ENCODE data around the gene PPM1M. TPM values are rescaled to one million over a fixed set of nuclear protein-coding genes. Genes with fewer than 3 reads are reported as not detected.

The PPM1M gene
- total RNA-seq, 2 experiments from 2014 or later, result 91.1 to 94.1 TPM

DNA sequence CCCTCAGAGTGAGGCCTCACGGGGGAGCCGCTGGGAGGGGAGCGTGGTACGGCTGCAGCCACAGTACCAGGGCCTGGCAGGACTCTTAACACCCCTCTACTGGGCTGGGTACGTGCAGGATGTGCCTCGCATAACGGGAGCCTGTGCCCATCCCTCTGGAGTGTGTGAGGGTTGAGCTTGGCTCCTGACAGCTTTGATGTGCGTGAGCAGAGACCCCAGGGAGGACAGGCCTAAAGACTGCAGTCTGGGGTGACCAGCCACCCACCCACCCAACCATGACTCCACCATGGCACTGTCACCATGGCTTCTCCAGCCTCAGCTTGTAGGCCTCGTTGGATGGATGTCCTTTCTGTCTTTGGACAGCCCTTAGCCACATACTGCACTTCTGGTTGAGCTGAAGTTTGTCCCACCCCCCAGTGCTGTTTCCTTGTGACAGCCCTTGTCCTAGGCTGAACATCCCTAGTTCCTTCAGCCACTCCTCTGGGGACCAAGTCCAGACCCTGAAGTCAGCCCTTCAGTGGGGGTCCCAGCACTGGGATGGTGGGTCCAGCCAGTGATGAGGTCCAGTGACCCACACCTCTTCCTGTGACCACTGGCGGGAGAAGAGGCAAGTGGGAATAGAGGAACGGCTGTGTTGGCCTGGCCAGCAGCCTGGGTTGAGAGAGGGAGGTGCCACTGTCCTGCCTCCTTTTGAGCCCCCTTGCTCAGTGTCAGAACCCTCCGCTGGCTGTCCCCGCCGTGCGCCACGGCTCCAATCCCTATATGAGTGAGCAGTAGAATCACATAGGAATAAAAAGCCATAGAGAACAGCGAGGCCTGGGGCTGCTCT, 48.1 kb downstream of the PPM1M start:
- CTCF ChIA-PET, result interaction anchor here (5.7 to 6.7 kb wide), 2 partner anchors 15 to 46 kb away, joined by 52 to 64 read pairs; partner anchors contain the start of gene WDR82
- H3K27me3 Mint-ChIP-seq, result no peaks in the 10 kb centered on the region
- no peak for ATAC-seq
- no peak for DNase-seq
- H3K27ac Mint-ChIP-seq, result no peak overlapping the region
- H3K4me1 Mint-ChIP-seq, result peaks cover 28% of the 10 kb centered on the region
- no peaks in the 10 kb centered on the region for H3K9me3 Mint-ChIP-seq (ENCODE audit: low read depth)
- H3K36me3 Mint-ChIP-seq, result no peaks in the 10 kb centered on the region
- no peak overlapping the region for H3K4me3 Mint-ChIP-seq

DNA sequence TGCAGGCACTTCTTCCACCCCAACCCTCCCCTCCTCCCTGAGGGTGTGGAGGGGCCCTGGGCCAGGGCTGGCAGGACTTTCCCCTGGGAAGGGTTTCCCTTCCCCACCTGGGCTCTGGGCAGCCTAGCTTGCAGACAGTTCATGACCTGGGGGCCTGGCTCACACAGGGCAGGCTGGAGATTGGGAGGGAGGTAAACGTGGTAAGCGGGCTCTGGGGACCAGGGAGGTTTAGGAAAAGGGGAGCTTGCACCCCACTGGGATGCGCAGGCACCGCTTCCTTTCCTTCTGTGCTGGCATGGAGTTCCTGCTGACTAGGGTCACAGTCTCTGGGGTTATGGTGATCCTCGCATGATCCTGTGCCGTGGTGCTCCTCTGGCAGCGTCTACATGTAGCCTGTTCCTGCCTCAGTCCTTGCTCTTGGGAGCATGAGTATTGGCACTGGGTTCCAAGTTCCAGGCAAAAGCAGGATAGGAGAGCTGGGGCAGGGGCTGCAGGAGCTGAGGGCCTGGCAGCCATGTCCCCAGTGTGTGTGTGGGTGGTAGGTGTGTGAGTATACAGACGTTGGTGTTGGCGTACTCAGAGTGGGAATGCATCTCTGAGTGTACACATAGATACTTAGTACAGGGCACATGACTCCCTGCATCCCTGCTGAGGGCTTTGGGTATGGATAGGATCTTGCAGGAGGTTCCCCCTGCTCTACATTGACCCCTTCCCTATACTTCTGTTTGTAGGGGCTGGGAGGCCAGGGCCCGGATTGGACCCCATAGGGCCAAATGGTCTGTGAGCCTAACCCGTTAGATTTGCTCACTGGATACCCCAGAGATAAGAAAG, 49.0 kb downstream of the PPM1M start:
- Mint-ChIP-seq H3K27ac (no peak overlapping the region), H3K9me3 (ENCODE audit: low read depth) (no peaks in the 10 kb centered on the region), H3K36me3 (no peaks in the 10 kb centered on the region), H3K4me1 (peaks cover 19% of the 10 kb centered on the region), H3K27me3 (no peaks in the 10 kb centered on the region), H3K4me3 (no peak overlapping the region)
- no peak for DNase-seq
- CTCF ChIA-PET, result no interaction called here
- ATAC-seq, result no peak

- Mint-ChIP-seq H3K27ac (no peak overlapping the region), H3K27me3 (no peaks in the 10 kb centered on the region)
- no peak for ATAC-seq
Measured at GRCh38 chr3:52295671-52296208, 50.2 kb downstream of the PPM1M start.

GRCh38 chr3:52297242-52298148, 51.9 kb downstream of the PPM1M start:
- Mint-ChIP-seq H3K9me3 (ENCODE audit: low read depth) (no peaks in the 10 kb centered on the region), H3K4me1 (no peaks in the 10 kb centered on the region), H3K27ac (no peak overlapping the region), H3K36me3 (no peaks in the 10 kb centered on the region), H3K4me3 (no peak overlapping the region), H3K27me3 (no peaks in the 10 kb centered on the region)
- DNase-seq (no peak), ATAC-seq (no peak)
- CTCF ChIA-PET, result interaction anchor here (2.0 kb wide), 1 partner anchor 42 kb away, joined by 12 read pairs; no protein-coding TSS in a partner anchor

More at GRCh38 chr3:52295671-52296208, 50.2 kb downstream of the PPM1M start:
- CTCF ChIA-PET, result interaction anchor here (1.2 to 2.0 kb wide), 3 partner anchors 11 to 43 kb away, joined by 3 to 12 read pairs (median 3); no protein-coding TSS in a partner anchor
- no peaks in the 10 kb centered on the region for H3K9me3 Mint-ChIP-seq (ENCODE audit: low read depth)
- no peaks in the 10 kb centered on the region for H3K36me3 Mint-ChIP-seq
- H3K4me3 Mint-ChIP-seq, result no peak overlapping the region
- peaks cover 16% of the 10 kb centered on the region for H3K4me1 Mint-ChIP-seq
- DNase-seq, result no peak

- Mint-ChIP-seq H3K27ac (no peak overlapping the region), H3K36me3 (no peaks in the 10 kb centered on the region), H3K4me3 (no peak overlapping the region), H3K9me3 (ENCODE audit: low read depth) (no peaks in the 10 kb centered on the region), H3K27me3 (no peaks in the 10 kb centered on the region), H3K4me1 (no peaks in the 10 kb centered on the region)
- ATAC-seq, result no peak
- DNase-seq, result no peak
- CTCF ChIA-PET, result interaction anchor here (0.6 kb wide), 1 partner anchor 211 kb away, joined by 3 read pairs; no protein-coding TSS in a partner anchor
Measured at GRCh38 chr3:52298149-52299098, 52.9 kb downstream of the PPM1M start.

DNA sequence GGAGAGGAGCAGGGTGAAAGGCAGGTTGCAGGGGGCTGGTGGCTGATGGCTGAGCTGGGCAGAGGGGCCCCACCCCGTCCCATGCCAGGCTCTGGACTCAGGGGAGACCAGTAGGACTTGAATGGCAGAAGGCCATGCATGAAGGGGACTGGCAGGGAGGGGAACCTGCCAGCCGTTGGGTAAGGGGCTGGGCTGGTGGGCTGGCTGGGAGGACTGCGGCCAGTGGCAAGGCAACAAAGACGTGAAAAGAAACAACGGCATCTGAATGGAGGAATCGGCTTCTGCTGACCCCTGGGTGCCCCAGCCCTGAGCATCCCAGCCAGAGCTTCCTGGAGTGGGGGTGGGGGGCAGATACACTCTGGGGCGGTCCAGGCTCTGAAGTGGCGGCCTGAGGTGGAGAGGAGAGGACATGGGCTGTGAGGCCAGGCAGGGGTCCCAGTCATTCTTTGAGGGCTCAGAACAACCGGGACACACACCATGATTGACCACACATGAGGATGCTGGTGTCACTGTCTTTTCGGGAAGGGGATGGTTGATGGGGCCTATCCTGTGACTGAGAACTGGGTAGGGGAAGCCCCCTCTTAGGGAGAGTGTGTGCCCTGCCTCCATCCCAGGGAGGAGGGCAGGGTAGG, 53.8 kb downstream of the PPM1M start:
- H3K36me3 Mint-ChIP-seq, result no peaks in the 10 kb centered on the region
- CTCF ChIA-PET, result interaction anchor here (1.3 kb wide), 1 partner anchor 40 kb away, joined by 5 read pairs; no protein-coding TSS in a partner anchor
- H3K9me3 Mint-ChIP-seq (ENCODE audit: low read depth), result no peaks in the 10 kb centered on the region
- H3K4me1 Mint-ChIP-seq, result no peaks in the 10 kb centered on the region
- H3K4me3 Mint-ChIP-seq, result no peak overlapping the region
- DNase-seq (no peak), ATAC-seq (no peak)
- no peaks in the 10 kb centered on the region for H3K27me3 Mint-ChIP-seq
- no peak overlapping the region for H3K27ac Mint-ChIP-seq

Small RNA genes within 50 kb of the gene (microRNA-seq; reads per million reads assigned to microRNA genes)
- gene MIR135A1 (not detected), gene MIRLET7G (196,847 reads per million, percentile 100 among the genes with 10 or more reads in this experiment)

Other genes starting within 250 kb of the PPM1M start
- 1,000 to 10,000 TPM; 1,042 to 1,060 TPM for gene RPL29, start 249.9 kb upstream of the PPM1M start, total RNA-seq
- gene DUSP7, start 189.2 kb upstream of the PPM1M start, total RNA-seq, result 10 to 100 TPM; 24.2 to 29.3 TPM
- 10 to 100 TPM; 29.3 to 29.5 TPM for gene POC1A, start 91.3 kb upstream of the PPM1M start, total RNA-seq
- gene ALAS1, start 47.6 kb upstream of the PPM1M start, total RNA-seq, result 10 to 100 TPM; 61.3 to 84.2 TPM
- gene TLR9, start 20.1 kb upstream of the PPM1M start, total RNA-seq, result under 1 TPM in 1 of 2 experiments, not detected in 1; 0.64 TPM
- 100 to 1,000 TPM; 110 to 131 TPM for gene TWF2, start 6.6 kb upstream of the PPM1M start, total RNA-seq
- gene WDR82, start 32.9 kb downstream of the PPM1M start, total RNA-seq, result 100 to 1,000 TPM; 114 to 132 TPM
- 10 to 100 TPM; 23.2 to 29.4 TPM for gene GLYCTK, start 42.1 kb downstream of the PPM1M start, total RNA-seq
- 10 to 100 TPM; 13.9 to 26.5 TPM for gene DNAH1, start 70.6 kb downstream of the PPM1M start, total RNA-seq
- gene BAP1, start 164.2 kb downstream of the PPM1M start, total RNA-seq, result 100 to 1,000 TPM; 102 to 107 TPM
- gene PHF7, start 164.9 kb downstream of the PPM1M start, total RNA-seq, result 10 to 100 TPM; 12.9 to 26.5 TPM
- under 1 TPM; 0.28 to 0.38 TPM for gene SEMA3G, start 199.3 kb downstream of the PPM1M start, total RNA-seq
- gene TNNC1, start 208.3 kb downstream of the PPM1M start, total RNA-seq, result 1 to 10 TPM; 1.4 to 2.6 TPM
- 10 to 100 TPM; 72.9 to 84.1 TPM for gene NISCH, start 209.8 kb downstream of the PPM1M start, total RNA-seq
- not detected for gene STAB1, start 249.6 kb downstream of the PPM1M start, total RNA-seq